Ovary (tissue), 3 donors: ENCODE results near the gene EYA4.

Experiments
- EP300 ChIP-seq: sonication (generic); formaldehyde crosslinking; IDR thresholded peaks from one replicate; pipeline ENCODE4 v1.6.1; 2017; ENCODE audit warnings: antibody characterized with exemption
- POLR2A ChIP-seq: fragments of 450-650 bp; IDR thresholded peaks from one replicate; pipeline ENCODE4 v1.6.1; 2017; ENCODE audit warnings: antibody characterized with exemption, mild to moderate bottlenecking, moderate library complexity
- TF ChIP-seq, protein P1 (sequence below), 3 donors: fragments of 450-650 bp in 2 of 3; fragments of 200-600 bp in 1 of 3; IDR thresholded peaks; one replicate each; pipeline versions ENCODE4 v1.5.1 to v1.8.0; 2016 to 2022; ENCODE audit warnings: antibody characterized with exemption in 3 of 3, mild to moderate bottlenecking in 1 of 3
- donor health status: DM: no; HTN: no; CAD: no.

DNA sequence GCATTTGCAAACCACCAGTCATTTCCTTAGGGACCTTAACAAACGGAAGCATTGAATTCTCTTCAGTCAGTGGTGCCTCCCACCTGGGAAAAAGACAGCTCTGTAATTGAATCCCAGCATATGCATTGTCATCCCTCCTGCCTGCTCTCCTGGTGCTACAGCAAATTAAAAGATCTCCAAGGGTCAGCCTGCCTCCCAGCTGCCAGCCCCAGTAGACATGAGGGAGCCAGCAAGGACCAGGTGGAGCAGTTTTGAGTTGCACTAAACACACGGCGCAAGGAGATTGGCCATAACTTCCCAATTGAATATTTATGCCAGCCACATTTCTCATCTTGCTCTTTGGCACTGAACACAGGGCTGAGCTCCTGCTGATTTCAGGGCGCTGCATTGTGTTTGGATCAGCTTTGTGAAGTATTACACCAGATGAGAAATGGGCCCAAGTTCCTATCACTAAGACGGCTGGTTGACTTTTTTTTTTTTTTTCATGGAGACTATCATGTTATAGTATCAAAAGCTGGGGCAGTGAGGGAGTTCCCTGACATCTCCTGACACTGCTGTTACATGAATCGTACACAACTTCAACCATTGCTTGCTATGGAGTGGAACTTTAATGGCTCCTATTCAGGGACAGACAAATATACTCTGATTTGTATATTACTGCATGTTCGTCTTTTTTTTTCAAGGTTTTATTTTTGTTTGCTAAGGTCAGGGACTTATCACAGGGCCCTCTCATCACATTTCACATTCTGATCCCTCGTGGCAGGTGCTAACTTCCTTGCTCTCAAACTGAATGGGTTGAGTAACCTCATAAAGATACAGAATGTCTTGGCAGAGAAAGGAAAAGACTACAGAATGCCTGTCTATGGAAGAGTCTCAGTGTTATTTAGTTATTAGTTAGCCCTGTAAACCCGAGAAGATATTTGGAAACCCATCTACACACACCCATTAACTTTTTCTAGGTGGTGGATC is 191.1 kb downstream of the EYA4 start:
- TF ChIP-seq POLR2A, result no peak
- TF ChIP-seq, protein P1, sequence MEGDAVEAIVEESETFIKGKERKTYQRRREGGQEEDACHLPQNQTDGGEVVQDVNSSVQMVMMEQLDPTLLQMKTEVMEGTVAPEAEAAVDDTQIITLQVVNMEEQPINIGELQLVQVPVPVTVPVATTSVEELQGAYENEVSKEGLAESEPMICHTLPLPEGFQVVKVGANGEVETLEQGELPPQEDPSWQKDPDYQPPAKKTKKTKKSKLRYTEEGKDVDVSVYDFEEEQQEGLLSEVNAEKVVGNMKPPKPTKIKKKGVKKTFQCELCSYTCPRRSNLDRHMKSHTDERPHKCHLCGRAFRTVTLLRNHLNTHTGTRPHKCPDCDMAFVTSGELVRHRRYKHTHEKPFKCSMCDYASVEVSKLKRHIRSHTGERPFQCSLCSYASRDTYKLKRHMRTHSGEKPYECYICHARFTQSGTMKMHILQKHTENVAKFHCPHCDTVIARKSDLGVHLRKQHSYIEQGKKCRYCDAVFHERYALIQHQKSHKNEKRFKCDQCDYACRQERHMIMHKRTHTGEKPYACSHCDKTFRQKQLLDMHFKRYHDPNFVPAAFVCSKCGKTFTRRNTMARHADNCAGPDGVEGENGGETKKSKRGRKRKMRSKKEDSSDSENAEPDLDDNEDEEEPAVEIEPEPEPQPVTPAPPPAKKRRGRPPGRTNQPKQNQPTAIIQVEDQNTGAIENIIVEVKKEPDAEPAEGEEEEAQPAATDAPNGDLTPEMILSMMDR (IDR thresholded peaks at IDR 0.05), result no peak
- TF ChIP-seq EP300, result no peak
